GM21526 (cell line): Measurements from ENCODE around the gene HSPB7.
"Not testable (repeated sequence)": the region's sequence is repeated elsewhere in the genome, so short reads cannot be mapped to it uniquely, and the experiment has no call there.

Source experiments
- ATAC-seq: cut with Tn5 transposase; IDR thresholded peaks from one replicate; pipeline ENCODE4 v1.9.1; 2021; ENCODE audit warnings: moderate library complexity; ENCODE audit not compliant: unreplicated experiment, low FRiP score

The HSPB7 gene

DNA sequence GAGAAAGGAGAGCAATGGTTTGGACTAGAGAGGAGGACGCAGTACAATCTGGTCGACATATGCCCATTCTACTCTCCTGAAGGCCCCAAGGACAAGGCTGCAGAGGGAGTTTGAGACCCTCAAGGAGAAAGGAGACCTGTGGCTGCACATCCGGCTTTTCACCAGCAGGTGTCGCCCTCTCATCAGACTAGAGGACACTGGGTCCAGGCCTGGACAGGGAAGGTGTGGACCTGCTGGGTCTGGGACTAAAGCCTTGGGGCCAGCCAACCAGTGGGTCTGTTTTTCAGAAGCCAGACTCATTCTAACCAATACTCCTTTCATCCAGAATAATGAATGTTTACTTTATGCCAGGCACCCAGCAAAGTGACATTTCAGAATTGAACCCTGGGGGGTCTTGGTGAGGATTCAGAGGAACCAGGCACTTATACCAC lies 8.8 kb downstream of the HSPB7 start:
- ATAC-seq: no peak

DNA sequence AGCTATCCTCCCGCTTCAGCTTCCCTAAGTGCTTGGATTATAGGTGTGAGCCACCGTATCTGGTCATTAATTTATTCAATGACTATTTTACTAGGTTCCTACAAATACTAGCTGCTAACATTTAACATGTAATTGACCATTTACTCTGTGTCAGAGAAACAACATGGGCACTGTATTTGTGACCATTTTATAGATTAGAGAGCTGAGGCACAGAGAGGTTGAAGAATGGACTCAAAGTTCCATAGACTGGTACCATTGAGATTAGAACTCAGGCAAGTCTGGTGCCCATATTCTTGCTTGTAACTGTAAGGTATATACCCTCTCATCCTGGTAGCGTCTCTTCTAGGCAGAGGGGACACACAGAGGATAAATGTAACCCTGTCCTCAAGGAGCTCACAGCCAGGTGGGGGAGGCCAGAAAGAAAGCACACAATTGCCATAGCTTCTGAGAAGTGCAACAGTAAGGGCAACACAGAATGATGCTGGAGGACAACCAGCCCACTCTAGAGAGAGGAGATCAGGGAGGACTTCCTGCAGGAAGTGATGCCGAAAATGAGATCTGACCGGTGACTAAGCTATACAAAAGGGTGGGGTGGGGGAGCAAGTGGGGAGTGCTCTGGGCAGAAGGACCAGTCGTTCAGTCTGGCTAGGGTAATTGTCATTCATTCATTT lies 10.0 kb downstream of the HSPB7 start:
- no peak for ATAC-seq

DNA sequence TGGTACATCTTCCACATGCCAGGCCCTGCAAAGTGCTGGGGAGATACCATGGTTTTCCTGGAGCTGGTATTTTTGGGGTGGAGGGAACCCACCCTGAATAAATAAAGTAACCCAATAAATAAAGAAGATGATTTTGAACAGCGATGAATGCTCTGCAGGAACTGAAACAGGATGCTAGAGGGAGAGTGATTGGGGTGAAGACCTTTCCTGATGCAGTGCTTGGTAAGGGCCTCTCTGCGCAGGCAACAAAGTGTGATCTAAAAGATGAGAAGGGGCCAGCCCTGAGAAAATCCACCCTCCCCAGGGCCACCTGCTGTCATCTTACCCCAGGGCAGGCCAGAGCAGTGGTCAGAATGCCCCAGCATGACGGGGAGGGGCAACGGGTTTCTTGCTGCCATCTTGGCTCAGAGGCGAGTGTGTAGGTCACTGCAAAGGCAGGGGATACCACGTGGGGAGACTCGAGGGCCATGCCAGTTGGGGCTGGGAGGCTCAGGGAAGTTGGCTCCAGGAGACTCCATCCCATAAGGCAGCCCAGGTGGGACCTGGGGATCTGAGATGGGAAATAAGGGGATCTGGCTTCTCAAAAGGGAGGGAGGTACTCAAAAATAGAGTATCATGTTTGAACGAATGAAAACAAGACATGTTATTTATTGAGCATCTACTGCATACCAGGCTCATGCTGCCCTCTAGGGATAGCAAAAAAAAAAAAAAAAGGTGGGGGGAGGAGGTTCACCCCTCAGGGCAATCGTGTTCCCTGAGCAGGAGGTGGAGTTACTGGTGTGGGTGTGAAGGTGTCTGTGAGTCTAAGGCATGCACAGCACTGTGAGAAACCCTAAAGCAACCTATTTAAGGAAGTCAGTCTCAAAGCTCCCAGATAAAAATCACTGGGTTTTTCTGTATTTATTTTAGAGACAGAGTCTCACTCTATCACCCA lies 11.0 kb downstream of the HSPB7 start:
- ATAC-seq: no peak

DNA sequence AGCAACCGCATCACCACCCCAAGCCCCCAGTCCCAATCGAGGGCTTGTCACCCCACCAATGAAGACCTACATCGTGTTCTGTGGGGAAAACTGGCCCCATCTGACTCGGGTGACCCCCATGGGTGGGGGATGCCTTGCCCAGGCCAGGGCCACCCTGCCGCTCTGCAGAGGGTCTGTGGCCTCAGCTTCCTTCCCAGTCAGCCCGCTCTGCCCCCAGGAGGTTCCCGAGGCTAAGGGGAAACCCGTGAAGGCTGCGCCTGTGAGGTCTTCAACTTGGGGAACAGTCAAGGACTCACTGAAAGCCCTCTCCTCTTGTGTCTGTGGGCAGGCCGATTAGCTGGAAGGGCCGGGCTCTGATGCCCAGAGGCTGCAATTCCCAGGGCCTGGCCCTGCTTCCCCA lies 11.8 kb downstream of the HSPB7 start:
- no peak for ATAC-seq

DNA sequence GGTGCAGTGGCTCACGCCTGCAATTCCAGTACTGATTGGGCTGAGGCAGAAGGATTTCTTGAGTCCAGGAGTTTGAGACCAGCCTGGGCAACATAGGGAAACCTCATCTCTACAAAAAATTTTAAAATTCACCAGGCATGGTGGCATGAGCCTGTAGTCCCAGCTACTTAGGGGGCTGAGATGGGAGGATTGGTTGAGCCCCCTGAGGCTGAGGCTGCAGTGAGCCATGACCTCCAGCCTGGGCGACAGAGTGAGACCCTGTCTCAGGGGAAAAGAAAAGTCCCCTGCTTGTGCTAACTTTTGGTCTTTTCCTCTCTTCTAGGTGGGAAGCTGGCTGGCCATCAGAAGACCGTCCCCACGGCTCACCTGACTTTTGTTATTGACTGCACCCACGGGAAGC lies 12.2 kb downstream of the HSPB7 start:
- no peak for ATAC-seq

DNA sequence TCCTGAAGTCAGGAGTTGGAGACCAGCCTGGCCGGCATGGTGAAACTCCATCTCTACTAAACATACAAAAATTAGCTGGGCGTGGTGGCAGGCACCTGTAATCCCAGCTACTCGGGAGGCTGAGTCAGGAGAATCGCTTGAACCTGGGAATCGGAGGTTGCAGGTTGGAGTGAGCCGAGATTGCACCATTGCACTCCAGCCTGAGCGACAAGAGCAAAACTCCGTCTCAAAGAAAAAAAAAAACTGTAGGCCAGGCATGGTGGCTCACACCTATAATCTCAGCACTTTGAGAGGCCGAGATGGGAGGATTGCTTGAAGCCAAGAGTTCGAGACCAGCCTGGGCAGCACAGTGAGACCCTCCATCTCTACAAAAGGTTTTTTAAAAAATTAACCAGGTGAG lies 16.6 kb downstream of the HSPB7 start:
- not testable (repeated sequence) for ATAC-seq

DNA sequence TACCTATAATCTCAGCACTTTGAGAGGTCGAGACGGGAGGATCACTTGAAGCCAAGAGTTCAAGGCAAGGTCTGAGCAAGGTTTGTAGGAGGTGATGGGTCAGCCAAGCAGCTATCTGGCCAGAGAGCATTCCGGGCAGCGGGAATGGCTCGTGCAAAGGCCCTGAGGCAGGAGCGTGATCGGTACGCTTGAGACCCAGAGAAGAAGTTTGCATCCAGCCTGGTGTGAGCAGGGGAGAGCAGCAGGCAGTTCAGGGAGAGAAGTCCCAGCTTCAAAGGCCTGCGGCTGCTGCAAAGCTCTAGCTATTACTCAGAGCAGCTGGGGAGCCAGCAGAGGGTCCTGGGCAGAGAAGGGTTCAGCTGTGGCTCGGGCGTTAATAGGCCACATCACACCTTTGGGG lies 18.9 kb downstream of the HSPB7 start:
- ATAC-seq: no peak

DNA sequence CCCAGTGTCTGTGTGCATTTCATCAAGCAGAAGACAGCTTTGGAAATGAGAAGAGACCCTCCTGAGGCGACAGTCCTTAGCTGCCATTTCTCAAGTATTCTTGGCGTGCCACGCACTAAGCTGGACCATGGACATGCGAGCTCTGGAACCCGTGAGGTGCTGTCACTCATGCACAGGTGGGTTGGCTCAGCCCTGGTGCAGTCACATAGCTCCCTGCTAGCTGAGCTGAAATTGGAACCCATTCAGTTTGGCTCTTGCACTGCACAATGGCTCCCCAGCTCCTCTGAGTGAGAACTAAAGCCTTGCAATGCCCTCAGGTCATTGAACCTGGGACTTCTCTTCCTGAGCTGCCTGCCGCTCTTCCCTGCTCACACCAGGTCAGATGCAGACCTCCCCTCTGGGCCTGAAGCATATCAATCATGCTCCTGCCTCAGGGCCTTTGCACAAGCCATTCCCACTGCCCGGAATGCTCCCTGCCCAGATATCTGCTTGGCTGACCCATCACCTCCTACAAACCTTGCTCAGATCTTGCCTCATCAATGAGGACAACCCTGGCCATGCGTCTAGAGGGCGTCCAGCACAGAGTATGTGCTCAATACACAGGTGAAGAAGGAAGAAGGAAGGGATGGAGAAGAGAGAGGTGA lies 20.1 kb downstream of the HSPB7 start:
- ATAC-seq: no peak

DNA sequence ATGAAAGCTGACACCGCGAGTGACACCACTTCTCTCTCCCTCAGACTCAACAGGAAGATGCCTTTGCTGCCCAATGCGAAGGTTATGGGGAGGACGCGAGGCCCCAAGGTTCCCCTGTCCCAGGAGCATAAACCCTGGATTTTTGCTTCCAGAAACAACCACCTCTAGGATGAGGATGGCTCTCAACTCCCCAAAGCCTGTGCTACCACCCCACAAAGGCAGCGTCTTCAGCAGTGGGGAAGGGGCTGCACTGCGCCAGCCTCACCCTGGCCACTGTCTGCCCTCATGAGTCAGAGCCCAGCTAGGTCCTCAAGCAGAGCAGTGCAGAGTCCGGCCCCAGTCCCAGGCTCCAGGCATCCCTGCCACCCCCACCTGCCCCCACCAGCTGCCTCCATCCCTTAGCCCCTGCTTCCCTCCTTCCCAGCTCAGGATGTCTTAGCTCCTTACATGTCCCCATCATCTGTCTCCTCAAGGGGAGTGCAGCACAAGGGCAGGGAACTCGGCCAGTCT lies 20.7 kb downstream of the HSPB7 start:
- no peak for ATAC-seq

DNA sequence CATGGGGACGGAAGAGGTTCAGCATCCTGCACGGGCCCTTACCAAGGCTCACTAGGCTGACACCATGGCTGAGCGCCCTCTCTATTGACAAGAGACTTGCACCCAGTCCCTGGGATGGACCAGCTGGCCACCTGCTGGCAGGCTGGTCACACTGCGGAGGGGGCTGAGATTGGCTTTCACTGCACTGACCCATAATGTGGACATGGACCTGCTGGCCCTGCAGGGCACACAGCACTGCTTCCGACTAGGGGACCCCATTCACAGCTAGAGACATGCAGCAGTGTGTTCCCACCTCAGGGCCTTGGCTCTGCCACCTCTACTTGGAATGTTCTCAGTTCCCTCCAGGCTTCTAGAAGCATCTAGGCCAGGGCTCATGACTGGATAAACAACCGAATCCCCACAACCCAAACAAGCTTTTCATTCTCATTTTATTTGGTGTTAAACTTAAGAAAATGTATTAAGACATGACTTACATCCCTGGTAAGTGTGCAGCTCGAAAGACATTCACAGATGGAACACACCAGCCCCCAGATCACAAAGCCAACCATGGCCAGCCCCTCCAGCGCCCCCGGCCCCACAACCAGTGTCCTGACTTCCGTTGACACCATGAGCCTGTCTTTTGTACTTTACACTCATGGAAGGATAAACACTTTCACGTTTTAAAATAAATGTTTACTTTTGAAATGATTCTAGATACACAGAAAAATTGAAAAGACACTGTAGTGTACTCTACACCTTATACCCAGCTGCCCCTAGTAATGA lies 23.1 kb downstream of the HSPB7 start:
- ATAC-seq: no peak

DNA sequence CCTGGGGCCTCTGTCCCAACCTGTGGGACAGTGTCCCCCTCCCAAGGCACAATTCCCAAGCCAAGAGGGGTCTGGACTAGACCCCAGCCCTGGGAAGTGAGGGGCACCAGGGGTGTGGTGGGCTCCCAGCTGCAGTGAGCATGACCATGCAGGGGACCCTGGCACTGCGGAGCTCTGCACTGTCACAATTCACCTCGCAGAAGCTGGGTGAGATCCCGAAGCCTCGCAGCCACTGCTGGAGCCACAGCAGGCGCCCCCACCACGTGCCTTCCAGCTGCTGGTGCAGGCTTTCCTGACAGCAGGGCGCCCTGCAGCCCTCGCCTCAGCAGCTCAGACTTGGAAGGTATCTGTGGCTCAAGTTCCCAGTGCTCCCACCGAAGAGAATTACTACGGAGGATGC lies 23.8 kb downstream of the HSPB7 start:
- no peak for ATAC-seq

DNA sequence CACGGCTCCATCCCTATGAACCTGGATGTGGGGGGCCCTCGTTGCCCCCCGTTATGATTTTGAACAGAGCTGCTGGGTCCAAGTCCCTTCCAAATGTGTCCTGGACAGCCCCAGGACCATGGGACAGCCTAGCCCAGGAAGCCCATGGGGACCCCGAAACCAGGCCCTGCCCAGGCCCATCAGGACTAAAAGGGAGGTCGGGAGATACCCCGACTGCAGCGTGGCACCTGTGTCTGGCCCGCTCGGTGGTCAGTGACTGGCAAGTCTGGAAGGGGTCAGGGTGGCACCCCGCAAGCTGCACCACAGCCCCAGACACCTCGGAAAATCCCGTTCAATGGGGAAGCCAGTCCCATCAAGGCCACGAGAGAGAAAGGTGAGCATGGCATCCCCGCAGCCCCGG lies 24.2 kb downstream of the HSPB7 start:
- no peak for ATAC-seq

DNA sequence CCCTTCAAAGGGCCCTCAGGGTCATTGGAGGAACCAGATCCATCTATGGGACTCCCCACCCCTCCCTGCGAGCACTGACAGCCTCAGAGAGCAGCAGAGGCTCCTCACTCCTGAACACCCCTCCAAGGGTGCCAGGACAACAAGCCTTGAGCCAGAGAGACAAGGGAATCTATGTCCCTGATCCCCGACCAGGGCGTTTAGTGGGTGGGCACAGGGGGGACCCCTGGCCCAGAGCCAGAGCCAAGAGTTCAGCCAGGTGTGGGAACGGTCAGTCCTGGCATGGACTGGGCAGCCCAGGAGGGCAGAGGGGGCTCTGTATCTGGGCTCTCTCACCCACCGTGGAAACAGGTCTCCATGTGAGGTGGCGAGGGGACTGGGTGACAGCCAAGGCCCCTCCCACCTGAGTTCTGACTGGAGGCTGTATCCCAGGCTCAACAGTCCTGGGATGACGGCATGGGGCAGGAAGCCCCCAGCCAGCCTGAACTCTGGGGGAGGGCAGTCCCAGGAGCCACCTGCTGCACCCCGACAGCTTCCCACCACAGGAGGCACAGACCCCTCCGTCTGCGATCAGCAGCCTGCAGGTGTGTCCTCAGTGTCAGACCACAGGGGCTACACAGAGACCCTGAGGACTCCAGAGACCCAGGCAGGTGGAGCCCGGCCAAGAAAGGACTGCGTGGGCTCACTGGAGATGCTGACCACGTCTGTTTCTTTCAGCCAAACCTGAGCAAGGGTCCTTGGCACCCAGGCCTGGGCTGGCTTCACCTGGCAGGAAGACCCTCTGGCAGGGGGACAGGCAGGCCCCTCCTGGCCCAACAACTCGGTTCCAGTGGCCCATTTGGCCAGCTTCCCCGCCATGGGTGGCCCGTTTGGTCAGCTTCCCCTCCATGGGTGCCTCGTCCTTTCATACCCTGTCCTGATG lies 25.0 kb downstream of the HSPB7 start:
- no peak for ATAC-seq

DNA sequence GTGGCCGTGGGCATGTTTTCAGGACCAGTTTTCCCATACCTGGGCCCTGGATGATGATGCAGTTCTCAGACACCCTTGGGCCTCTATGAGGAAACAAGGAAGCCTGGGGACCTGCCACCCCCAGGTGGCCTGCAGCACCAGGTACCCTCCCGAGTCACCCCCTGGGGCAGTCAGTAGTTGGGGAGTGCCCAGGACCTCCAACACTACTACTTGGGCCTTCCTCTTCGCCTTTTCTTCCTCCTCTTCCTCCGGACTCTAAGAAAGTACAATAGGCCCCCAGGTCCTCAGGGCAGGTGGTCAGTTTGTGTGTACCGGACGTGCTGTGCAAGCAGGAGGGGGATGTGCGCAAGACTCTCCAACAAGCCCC lies 25.7 kb downstream of the HSPB7 start:
- ATAC-seq: no peak

DNA sequence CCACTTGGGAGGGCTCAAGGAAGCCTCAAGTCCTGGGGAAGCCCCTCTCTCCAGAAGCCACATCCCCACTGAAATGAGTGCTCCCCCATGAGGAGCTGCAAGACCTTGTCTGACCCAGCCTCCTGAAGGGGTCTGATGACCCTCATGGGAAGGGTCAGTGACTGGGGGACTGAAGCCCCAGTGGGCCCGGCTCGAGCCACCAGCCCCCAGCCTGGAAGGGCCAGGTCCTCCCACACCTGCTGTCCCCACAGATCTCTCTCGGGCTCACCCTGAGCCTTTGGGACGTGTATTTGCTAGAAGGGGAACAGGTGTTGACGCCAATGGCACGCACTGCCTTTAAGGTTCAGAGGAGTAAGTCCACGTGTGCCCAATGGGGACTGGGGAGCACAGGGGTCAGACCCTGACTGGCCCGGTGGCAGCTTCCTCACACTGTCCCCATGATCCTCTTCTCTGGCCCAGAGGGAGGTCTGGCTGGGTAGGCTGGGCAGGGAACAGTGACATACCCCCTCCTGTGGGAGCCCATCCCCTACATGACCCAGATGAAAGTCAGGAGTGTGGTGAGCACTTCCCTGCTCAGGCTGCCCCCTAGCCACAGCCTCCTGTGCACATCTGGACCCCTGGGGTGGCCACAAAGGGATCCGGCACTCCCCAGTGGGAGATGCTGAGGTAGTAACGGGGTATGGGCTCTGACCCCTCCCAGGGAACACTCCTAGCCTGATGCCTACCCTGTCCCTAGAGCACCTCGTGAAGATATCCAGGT lies 26.2 kb downstream of the HSPB7 start:
- ATAC-seq: no peak

DNA sequence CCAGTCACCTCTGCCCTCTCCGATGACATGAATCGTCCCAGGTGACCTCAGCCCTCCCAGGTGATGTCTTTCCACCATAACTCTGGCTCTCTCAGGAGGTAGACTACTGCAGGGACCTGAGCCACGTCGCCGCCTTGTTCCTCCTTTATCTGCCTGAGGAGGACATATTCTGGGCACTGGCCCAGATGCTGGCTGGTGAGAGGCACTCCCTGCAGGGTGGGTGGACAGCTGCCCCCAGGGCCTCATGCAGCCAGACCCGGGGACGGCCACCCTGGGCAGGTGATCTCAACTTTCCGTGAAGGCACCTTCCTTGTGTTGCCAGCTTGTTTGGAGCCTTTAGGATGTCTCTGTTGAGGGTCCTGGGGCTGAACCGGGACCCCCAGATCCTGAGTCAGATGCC lies 28.1 kb downstream of the HSPB7 start:
- no peak for ATAC-seq

DNA sequence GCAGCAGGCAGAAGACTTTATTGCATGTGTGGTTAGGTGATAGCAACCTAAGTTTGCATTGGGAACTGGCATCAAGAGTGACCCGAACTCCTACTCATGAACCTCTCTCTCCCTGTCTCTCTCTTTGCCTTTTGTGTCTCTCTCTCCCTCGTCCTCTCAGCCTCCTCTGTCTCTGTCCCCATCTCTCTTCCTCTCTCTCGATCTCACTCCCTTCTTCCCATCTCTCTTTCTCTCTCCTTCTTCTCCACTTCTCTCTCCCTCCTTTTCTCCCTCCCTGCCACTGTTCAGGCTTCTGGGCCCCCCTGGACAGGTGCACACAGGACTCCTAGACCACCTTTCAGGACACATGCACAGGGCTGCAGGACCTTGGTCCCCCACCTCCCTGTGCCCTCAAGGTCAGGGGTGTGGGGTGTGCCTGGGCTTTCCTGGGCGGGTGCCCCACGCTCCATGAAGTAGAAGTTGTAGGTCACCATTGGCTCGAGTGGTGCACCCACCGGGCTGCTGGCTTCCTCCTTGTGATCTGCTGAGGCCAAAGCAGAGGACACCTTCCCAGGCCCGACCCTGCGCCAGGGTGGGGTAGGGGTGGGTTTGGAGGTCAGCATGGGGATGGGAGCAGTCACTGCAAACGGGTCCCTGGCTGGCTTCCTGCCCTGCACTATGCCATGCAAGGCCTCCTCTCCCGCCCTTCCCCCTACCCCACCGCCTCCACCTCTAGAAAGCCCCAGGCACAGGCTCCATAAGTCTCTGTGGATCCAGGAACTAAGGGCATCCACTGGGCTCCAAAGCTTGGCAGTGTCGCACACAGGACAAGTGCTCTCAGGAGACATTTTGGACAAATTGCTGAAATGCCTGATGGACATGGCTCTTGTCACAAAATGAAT lies 28.7 kb downstream of the HSPB7 start:
- no peak for ATAC-seq
